Lower lobe of right lung (tissue), 2 donors: ENCODE results near the gene NT5C. TPM values are rescaled to one million over a fixed set of nuclear protein-coding genes. Genes with fewer than 3 reads are reported as not detected.
"Not testable (repeated sequence)": the region's sequence is repeated elsewhere in the genome, so short reads cannot be mapped to it uniquely, and the experiment has no call there.

Experiments
- ATAC-seq, 2 donors: fragments of 200-7000 bp; cut with Tn5 transposase; one replicate each; pipeline ENCODE4 v1.9.1; 2020 to 2022; ENCODE audit warnings: mild to moderate bottlenecking in 2 of 2, moderate library complexity in 2 of 2
- DNase-seq: peaks from one replicate; pipeline ENCODE4 v3.0.0-alpha.2; 2020
- H3K27ac ChIP-seq: fragments of 200-600 bp; one replicate; pipeline ENCODE4 v1.8.0; 2022
- H3K27me3 ChIP-seq: fragments of 200-600 bp; one replicate; pipeline ENCODE4 v1.8.0; 2022; ENCODE audit warnings: low read depth
- H3K36me3 ChIP-seq: fragments of 200-600 bp; one replicate; pipeline ENCODE4 v1.8.0; 2022; ENCODE audit warnings: mild to moderate bottlenecking
- H3K4me1 ChIP-seq: fragments of 200-600 bp; one replicate; pipeline ENCODE4 v1.8.0; 2022
- H3K4me3 ChIP-seq: fragments of 200-600 bp; one replicate; pipeline ENCODE4 v1.8.0; 2022; ENCODE audit warnings: mild to moderate bottlenecking
- H3K9me3 ChIP-seq: fragments of 200-600 bp; one replicate; pipeline ENCODE4 v1.8.0; 2022
- CTCF ChIP-seq: fragments of 200-600 bp; IDR thresholded peaks from one replicate; pipeline ENCODE4 v1.8.0; 2022; ENCODE audit warnings: antibody characterized with exemption, mild to moderate bottlenecking
- intact Hi-C: fragments of 100-400 bp; cut with DNase I; formaldehyde crosslinking; loops from one replicate; pipeline ENCODE4 v1.11.0; 2022
- total RNA-seq: library from RNA; stranded (reverse); fragmentation: NEBNext Ultra II Directional; extraction: Animal tissue kit (Norgen Biotek cat#: 25700); gene quantifications from one replicate; pipeline ENCODE4 v1.2.1, GENCODE V29; 2021
- donor health status: DM: no; HTN: yes; CAD: no; lungs with severe emphysema.

The NT5C gene
- total RNA-seq, 1 donor from 2014 or later = 34.9 TPM

- H3K27ac ChIP-seq = peak overlapping the region; percentile 92
- intact Hi-C loops = no loop called here
- ATAC-seq (peak; percentile 68 to 71), DNase-seq (peak; percentile 66)
- no peaks in the 10 kb centered on the region for H3K9me3 ChIP-seq
- H3K4me3 ChIP-seq = peak overlapping the region; percentile 95
- peaks cover 25% of the 10 kb centered on the region for H3K36me3 ChIP-seq
- peaks cover 24% of the 10 kb centered on the region for H3K4me1 ChIP-seq
- TF ChIP-seq CTCF = peak; percentile 48
- no peaks in the 10 kb centered on the region for H3K27me3 ChIP-seq
Measured at GRCh38 chr17:75130632-75131277, 787 bp downstream of the NT5C start.

- no peak for TF ChIP-seq CTCF
- Histone ChIP-seq H3K4me1 (peaks cover 30% of the 10 kb centered on the region), H3K27me3 (no peaks in the 10 kb centered on the region), H3K4me3 (peak overlapping the region; percentile 95), H3K27ac (peak overlapping the region; percentile 92), H3K36me3 (peaks cover 19% of the 10 kb centered on the region), H3K9me3 (no peaks in the 10 kb centered on the region)
- intact Hi-C loops = no loop called here
- ATAC-seq (no peak), DNase-seq (no peak)
Measured at GRCh38 chr17:75130059-75130631, 1.4 kb downstream of the NT5C start.

GRCh38 chr17:75129576-75129975, 2.0 kb downstream of the NT5C start:
- Histone ChIP-seq H3K4me1 (peaks cover 35% of the 10 kb centered on the region), H3K9me3 (no peaks in the 10 kb centered on the region), H3K27ac (no peak overlapping the region), H3K4me3 (no peak overlapping the region), H3K36me3 (peaks cover 18% of the 10 kb centered on the region), H3K27me3 (no peaks in the 10 kb centered on the region)
- DNase-seq (no peak), ATAC-seq (no peak)
- intact Hi-C loops = no loop called here
- TF ChIP-seq CTCF = no peak

GRCh38 chr17:75128694-75129505, 2.6 kb downstream of the NT5C start:
- no peak for DNase-seq
- H3K9me3 ChIP-seq = no peaks in the 10 kb centered on the region
- no peak overlapping the region for H3K4me3 ChIP-seq
- TF ChIP-seq CTCF = no peak
- peaks cover 42% of the 10 kb centered on the region for H3K4me1 ChIP-seq
- H3K27me3 ChIP-seq = no peaks in the 10 kb centered on the region
- H3K27ac ChIP-seq = no peak overlapping the region
- intact Hi-C loops = no loop called here
- peaks cover 18% of the 10 kb centered on the region for H3K36me3 ChIP-seq
- ATAC-seq = no peak

- H3K27me3 ChIP-seq, H3K9me3 ChIP-seq, H3K27ac ChIP-seq, DNase-seq, ATAC-seq, intact Hi-C loops, H3K4me3 ChIP-seq: not testable (repeated sequence)
- H3K36me3 ChIP-seq = peaks cover 18% of the 10 kb centered on the region
- H3K4me1 ChIP-seq = peaks cover 44% of the 10 kb centered on the region
Measured at GRCh38 chr17:75127936-75128335, 3.6 kb downstream of the NT5C start.

GRCh38 chr17:75126954-75127353, 4.6 kb downstream of the NT5C start:
- intact Hi-C loops = no loop called here
- no peak for TF ChIP-seq CTCF
- ATAC-seq = no peak
- Histone ChIP-seq H3K9me3 (no peaks in the 10 kb centered on the region), H3K27me3 (no peaks in the 10 kb centered on the region), H3K4me1 (peaks cover 40% of the 10 kb centered on the region), H3K36me3 (peaks cover 18% of the 10 kb centered on the region), H3K4me3 (no peak overlapping the region), H3K27ac (no peak overlapping the region)
- DNase-seq = no peak
